ENCODE data around the gene RNF38.

DNA sequence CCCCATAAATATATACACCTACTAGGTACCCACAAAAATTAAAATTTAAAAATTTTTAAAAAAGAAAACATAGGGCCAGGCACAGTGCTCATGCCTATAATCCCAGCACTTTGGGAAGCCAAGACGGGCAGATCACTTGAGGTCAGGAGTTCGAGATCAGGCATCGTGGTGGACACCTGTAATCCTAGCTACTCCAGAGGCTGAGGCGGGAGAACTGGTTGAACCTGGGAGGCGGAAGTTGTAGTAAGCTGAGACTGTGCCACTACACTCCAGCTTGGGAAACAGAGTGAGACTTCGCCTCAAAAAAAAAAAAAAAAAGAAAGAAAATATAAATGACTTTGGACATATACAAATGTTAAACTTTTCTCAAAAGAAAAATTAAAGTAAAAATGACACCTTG is 33.3 kb upstream of the RNF38 start:
- TF ChIP-seq POLR2AphosphoS5 (IDR thresholded peaks at IDR 0.05; ENCODE audit: low read depth, low read length): no peak
- no peak for TF ChIP-seq PBX3 (IDR thresholded peaks at IDR 0.05)
- no peak for TF ChIP-seq FOXM1 (IDR thresholded peaks at IDR 0.05; ENCODE audit: low read depth)
